GM12873 (cell line): ENCODE data around the gene JAK2.

Experiments
- TF ChIP-seq, protein P1 (sequence below): IDR thresholded peaks from 2 replicates; pipeline ENCODE4 v1.5.1; 2012; ENCODE audit warnings: low read depth, mild to moderate bottlenecking, moderate library complexity, low read length, control low read depth; ENCODE audit not compliant: insufficient read depth; ENCODE audit errors: missing control alignments

Gene JAK2

DNA sequence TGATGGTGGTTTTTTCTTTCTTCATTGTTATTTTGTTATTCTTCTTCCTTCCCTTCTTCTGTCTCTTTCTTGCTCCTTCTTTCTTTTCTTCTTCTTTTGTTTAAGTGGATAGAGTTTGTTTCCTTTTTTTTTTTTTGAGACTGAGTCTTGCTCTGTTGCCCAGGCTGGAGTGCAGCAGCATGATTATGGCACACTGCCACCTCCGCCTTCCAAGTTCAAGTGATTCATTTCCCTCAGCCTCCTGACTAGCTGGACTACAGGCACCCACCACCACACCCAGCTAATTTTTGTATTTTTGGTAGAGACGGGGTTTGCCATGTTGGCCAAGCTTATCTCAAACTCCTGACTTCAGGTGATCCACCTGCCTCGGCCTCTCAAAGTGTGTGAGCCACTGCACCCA, 40.3 kb downstream of the JAK2 start:
- TF ChIP-seq, protein P1, sequence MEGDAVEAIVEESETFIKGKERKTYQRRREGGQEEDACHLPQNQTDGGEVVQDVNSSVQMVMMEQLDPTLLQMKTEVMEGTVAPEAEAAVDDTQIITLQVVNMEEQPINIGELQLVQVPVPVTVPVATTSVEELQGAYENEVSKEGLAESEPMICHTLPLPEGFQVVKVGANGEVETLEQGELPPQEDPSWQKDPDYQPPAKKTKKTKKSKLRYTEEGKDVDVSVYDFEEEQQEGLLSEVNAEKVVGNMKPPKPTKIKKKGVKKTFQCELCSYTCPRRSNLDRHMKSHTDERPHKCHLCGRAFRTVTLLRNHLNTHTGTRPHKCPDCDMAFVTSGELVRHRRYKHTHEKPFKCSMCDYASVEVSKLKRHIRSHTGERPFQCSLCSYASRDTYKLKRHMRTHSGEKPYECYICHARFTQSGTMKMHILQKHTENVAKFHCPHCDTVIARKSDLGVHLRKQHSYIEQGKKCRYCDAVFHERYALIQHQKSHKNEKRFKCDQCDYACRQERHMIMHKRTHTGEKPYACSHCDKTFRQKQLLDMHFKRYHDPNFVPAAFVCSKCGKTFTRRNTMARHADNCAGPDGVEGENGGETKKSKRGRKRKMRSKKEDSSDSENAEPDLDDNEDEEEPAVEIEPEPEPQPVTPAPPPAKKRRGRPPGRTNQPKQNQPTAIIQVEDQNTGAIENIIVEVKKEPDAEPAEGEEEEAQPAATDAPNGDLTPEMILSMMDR = no peak

DNA sequence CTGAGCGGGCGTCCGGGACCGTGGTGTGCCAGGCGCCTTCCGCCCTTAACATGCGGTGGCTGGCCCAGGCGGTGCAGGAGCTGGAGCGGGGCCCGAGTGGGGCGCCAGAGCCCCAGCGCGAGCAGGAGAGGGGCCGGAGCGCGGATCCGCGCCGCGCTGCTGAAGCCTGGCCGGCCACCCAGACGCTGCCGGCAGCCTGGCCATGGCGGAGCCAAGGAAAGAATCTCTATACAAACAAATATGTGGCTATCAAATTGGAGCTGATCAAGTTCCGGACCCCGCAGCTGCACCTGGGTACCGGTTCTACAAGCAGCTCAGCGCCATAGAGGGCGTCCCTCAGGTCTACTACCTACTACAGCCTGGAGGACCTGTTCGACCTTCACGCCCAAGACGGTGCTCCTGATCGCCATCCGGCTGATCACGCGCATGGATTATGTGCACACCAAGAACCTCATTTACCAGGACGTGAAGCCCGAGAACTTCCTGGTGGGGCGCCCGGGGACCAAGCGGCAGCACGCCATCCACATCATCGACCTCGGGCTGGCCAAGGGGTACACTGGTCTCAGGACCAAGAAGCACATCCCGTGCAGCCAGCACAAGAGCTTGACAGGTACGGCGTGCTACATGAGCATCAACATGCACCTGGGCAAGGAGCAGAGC, 55.8 kb downstream of the JAK2 start:
- TF ChIP-seq, protein P1 = no peak

DNA sequence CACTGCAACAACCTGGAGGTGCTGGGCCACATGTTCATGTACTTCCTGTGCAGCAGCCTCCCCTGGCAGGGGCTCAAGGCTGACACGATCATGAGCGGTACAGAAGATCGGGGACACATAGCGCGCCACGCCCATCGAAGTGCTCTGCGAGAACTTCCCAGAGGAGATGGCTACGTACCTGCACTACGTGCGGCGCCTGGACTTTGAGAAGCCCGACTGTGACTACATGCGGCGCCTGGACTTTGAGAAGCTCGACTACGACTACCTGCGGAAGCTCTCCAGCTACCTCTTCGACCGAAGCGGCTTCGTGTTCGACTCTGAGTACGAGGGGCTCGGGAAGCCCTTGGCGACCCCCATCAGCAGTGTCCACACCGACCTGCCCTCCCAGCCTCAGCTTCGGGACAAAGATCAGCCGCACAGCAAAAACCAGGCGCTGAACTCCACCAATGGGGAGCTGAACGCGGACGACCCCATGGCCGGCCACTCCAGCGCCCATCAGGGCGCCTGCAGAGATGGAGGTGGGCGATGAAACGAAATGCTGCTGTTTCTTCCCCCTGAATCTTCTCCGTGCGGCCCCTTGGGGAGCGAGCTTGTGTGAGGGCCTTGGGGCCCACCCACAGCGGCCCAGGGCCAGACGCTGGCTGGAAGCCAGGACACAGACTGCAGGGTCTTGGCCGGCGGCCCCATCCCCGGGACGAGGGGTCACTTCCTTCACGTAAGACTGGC, 56.5 kb downstream of the JAK2 start:
- TF ChIP-seq, protein P1 = no peak

DNA sequence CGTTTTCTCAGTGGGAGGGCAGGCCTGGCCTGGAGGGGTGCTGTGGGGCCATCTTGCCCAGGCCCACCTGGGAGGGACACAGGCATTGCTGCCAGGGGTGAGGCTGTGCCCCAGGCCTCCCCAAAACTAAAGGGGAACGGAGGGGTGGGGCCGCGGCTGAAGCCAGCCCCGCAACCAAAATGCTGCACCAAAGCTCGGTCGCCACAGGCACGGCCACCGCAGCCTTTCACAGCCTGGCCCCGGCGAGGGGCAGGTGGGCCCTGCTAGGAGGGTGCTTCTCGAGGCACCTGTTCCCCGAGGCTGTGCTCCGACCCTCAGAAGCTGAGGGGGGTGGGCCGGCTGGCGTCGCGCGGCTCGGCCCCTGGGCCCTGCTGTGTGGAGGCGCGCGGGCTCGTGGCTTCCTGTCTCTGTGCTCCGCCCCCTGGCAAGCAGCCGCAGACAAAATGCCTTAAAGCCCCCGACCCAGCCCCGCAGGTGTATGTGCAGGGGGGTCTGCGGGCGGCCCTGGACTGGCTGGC, 57.6 kb downstream of the JAK2 start:
- TF ChIP-seq, protein P1 = no peak

DNA sequence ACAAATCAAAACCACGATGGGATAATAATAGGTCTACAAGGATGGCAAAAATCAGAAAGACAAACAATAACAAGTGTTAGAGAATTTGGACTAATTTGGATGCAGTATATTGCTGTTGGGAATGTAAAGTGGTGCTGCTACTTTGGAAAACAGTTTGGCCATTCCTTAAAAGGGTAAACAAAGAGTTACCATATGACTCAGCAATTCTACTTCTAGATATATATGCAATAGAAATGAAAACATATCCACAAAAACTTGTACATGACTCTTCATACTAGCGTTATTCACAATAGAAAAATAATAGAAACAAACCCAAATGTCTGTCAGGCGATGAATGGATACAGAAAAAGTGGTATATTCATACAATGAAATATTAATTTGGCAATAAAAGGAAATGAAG, 58.3 kb downstream of the JAK2 start:
- TF ChIP-seq, protein P1 = no peak

DNA sequence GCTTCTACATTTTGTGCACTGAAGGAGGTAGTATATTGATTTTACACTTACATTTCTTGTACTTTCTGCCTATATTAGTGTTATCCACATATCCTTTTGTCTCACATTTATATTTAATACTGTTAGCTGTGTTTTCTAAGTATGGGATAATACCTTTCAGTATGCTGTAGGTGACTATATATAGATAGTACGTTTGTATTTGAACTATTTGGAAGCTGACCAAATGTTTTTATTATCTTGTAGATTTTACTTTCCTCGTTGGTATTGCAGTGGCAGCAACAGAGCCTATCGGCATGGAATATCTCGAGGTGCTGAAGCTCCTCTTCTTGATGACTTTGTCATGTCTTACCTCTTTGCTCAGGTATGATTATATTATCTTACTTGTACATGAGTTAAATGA, 59.1 kb downstream of the JAK2 start:
- TF ChIP-seq, protein P1 = no peak

DNA sequence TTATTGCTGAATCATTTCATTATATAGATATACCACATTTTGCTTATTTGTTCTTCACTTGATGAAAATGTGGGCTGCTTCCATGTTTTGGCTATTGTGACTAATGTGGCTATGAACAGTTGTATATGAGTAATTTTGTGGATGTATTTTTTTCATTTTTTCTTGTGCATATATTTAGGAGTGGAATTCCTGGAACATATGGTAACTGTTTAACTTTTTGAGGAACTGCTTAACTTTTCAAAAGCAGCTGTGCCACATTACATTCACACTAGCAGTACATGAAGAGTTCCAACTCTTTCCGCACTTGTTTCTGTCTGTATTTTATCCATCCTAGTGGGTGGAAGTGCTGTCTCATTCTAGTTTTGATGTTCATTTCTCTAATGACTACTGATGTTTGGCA, 67.8 kb downstream of the JAK2 start:
- TF ChIP-seq, protein P1 = no peak
